HepG2 (cell line): ENCODE data around the gene IST1. TPM values are rescaled to one million over a fixed set of nuclear protein-coding genes. Genes with fewer than 3 reads are reported as not detected.

ENCODE experiments used
- HCFC1 ChIP-seq: fragments of 150-350 bp; IDR thresholded peaks from 2 replicates; pipeline ENCODE4 v1.6.1; 2014; ENCODE audit warnings: low read depth, low read length
- MTF1 ChIP-seq: sonication (generic); formaldehyde crosslinking; IDR thresholded peaks from 2 replicates; pipeline ENCODE4 v1.5.0; 2020; ENCODE audit warnings: missing genetic modification reagents
- SOX5 ChIP-seq: IDR thresholded peaks from 2 replicates; pipeline ENCODE4 v1.6.1; 2016; ENCODE audit warnings: borderline replicate concordance
- THAP7 ChIP-seq: sonication (generic); formaldehyde crosslinking; IDR thresholded peaks from 2 replicates; pipeline ENCODE4 v1.8.1; 2023; ENCODE audit warnings: mild to moderate bottlenecking, missing genetic modification reagents
- ZC3H4 ChIP-seq: sonication (generic); formaldehyde crosslinking; IDR thresholded peaks from 2 replicates; pipeline ENCODE4 v1.4.0; 2020; ENCODE audit warnings: missing genetic modification reagents, borderline replicate concordance
- ZFP82 ChIP-seq: sonication (generic); formaldehyde crosslinking; IDR thresholded peaks from 2 replicates; pipeline ENCODE4 v1.5.1; 2020; ENCODE audit warnings: mild to moderate bottlenecking, missing genetic modification reagents, borderline replicate concordance
- ZKSCAN8 ChIP-seq: IDR thresholded peaks from 2 replicates; pipeline ENCODE4 v1.6.1; 2016; ENCODE audit warnings: borderline replicate concordance, missing genetic modification reagents, missing compliant biosample characterization
- ZNF136 ChIP-seq: sonication (generic); formaldehyde crosslinking; IDR thresholded peaks from 2 replicates; pipeline ENCODE4 v1.8.1; 2022; ENCODE audit warnings: low read depth, mild to moderate bottlenecking, moderate library complexity, missing genetic modification reagents
- ZNF431 ChIP-seq: sonication (generic); formaldehyde crosslinking; IDR thresholded peaks from 2 replicates; pipeline ENCODE4 v1.9.0; 2022; ENCODE audit warnings: missing genetic modification reagents, low read depth, mild to moderate bottlenecking, borderline replicate concordance
- ZNF484 ChIP-seq: sonication (generic); formaldehyde crosslinking; IDR thresholded peaks from 2 replicates; pipeline ENCODE4 v1.5.1; 2020; ENCODE audit warnings: mild to moderate bottlenecking, low read depth, missing genetic modification reagents, borderline replicate concordance
- ZNF557 ChIP-seq: sonication (generic); formaldehyde crosslinking; IDR thresholded peaks from 2 replicates; pipeline ENCODE4 v1.4.0; 2020; ENCODE audit warnings: missing genetic modification reagents
- ZNF577 ChIP-seq: sonication (generic); formaldehyde crosslinking; IDR thresholded peaks from 2 replicates; pipeline ENCODE4 v1.4.0; 2020; ENCODE audit warnings: mild to moderate bottlenecking, low read depth, missing genetic modification reagents, borderline replicate concordance
- ZNF589 ChIP-seq: sonication (generic); formaldehyde crosslinking; conservative IDR thresholded peaks from 2 replicates; pipeline ENCODE4 v1.8.0; 2022; ENCODE audit warnings: mild to moderate bottlenecking, moderate library complexity, missing genetic modification reagents
- ZNF639 ChIP-seq: conservative IDR thresholded peaks from 2 replicates; pipeline ENCODE4 v1.6.1; 2018; ENCODE audit warnings: missing genetic modification reagents
- ZSCAN22 ChIP-seq: sonication (generic); formaldehyde crosslinking; IDR thresholded peaks from 2 replicates; pipeline ENCODE4 v1.4.0; 2020; ENCODE audit warnings: mild to moderate bottlenecking, missing genetic modification reagents
- polyA plus RNA-seq, 8 experiments: library from polyadenylated mRNA; depleted of rRNA in 3 of 8; stranded (reverse) in 7 of 8; unstranded in 1 of 8; fragments of >200 nt; fragmentation: Illumina TruSeq in 4 of 8; extraction: Trizol in 4 of 8; gene quantifications; 2 replicates each; pipeline versions ENCODE4 v1.2.1 to v1.2.3, GENCODE V29; 2011 to 2016; ENCODE audit warnings: low read depth in 4 of 8, missing spikeins in 1 of 8, mixed read lengths in 1 of 8; ENCODE audit not compliant: insufficient read depth in 1 of 8
- total RNA-seq, 5 experiments: library from RNA; depleted of rRNA; stranded (reverse); fragments of >200 nt; fragmentation: Illumina TruSeq; extraction: Trizol; gene quantifications; 2 replicates each; pipeline ENCODE4 v1.2.3, GENCODE V29; 2016; ENCODE audit warnings: low read depth in 1 of 5
- TF ChIP-seq, protein P1 (sequence below), 2 experiments: sonication (generic) in 1 of 2; formaldehyde crosslinking in 1 of 2; IDR thresholded peaks; 2 replicates each; pipeline versions ENCODE4 v1.6.1 to v1.9.0; 2014 to 2022; ENCODE audit warnings: antibody characterized with exemption in 1 of 2, borderline replicate concordance in 1 of 2, inconsistent platforms in 1 of 2, low read depth in 1 of 2, missing genetic modification reagents in 1 of 2
- TF ChIP-seq, protein P2 (sequence below): sonication (generic); formaldehyde crosslinking; IDR thresholded peaks from 2 replicates; pipeline ENCODE4 v1.5.1; 2020; ENCODE audit warnings: mild to moderate bottlenecking, missing genetic modification reagents

IST1 gene
- total and polyA plus RNA-seq, 2 of the 13 experiments (the other 11 are each of a cell fraction or from before 2014, with no cell fraction given) = 346 to 415 TPM

DNA sequence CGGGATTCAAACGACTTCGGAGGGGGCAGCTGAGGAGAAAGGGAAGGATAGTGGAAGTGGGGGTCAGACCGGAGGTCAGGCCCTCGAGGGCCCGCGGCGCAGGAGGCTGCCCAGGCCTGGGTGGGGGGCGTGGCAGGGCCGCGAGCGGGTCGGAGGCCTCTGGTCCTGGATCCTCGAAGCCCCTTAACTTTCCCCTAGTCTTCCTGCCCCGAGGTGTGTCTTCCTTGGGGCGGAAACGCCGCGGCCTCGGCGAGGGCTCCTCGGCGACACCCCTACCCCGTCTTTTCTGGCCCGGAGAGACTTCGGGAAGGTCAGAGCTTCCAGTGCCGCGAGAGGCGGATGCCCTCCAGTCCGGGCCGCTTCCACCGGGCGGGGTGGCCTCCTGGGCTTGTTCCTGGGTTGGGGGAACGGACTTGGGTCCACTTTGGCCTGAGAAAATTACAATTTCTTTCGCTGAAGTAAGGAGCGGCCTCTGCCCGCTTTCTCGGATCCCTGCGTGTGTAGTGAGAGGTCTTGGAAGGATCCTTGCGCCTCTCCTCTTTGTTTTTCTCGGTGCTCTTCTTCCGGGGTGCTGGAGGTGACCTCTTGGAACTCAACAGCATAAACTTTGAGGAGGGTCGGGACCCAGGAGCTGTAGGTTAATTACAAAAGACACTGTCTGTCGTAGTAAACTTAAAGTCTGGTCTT, 491 bp downstream of the IST1 start (continued):
- TF ChIP-seq, protein P1, sequence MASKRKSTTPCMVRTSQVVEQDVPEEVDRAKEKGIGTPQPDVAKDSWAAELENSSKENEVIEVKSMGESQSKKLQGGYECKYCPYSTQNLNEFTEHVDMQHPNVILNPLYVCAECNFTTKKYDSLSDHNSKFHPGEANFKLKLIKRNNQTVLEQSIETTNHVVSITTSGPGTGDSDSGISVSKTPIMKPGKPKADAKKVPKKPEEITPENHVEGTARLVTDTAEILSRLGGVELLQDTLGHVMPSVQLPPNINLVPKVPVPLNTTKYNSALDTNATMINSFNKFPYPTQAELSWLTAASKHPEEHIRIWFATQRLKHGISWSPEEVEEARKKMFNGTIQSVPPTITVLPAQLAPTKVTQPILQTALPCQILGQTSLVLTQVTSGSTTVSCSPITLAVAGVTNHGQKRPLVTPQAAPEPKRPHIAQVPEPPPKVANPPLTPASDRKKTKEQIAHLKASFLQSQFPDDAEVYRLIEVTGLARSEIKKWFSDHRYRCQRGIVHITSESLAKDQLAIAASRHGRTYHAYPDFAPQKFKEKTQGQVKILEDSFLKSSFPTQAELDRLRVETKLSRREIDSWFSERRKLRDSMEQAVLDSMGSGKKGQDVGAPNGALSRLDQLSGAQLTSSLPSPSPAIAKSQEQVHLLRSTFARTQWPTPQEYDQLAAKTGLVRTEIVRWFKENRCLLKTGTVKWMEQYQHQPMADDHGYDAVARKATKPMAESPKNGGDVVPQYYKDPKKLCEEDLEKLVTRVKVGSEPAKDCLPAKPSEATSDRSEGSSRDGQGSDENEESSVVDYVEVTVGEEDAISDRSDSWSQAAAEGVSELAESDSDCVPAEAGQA (IDR thresholded peaks at IDR 0.05; ENCODE audit: low read depth) = no peak; the same call in 1 of the 2 replicates
- TF ChIP-seq, protein P1 (CRISPR knock-in tag; IDR thresholded peaks at IDR 0.05; ENCODE audit: borderline replicate concordance) = no peak; the same call in 1 of the 2 replicates
- TF ChIP-seq THAP7 (peak; percentile 21; the same call in 1 of the 2 replicates), ZNF577 (CRISPR knock-in tag) (0 out of 2 replicates have a peak, but pooled peaks have one; percentile 2), ZSCAN22 (0 out of 2 replicates have a peak, but pooled peaks have one; percentile 24), SOX5 (no peak), ZNF589 (no peak), ZNF431 (CRISPR knock-in tag) (no peak), ZKSCAN8 (no peak), ZC3H4 (CRISPR knock-in tag) (no peak), ZNF639 (no peak), ZFP82 (CRISPR knock-in tag) (no peak), HCFC1 (no peak), ZNF557 (CRISPR knock-in tag) (no peak), ZNF484 (CRISPR knock-in tag) (0 out of 2 replicates have a peak, but pooled peaks have one; percentile 11), MTF1 (CRISPR knock-in tag) (no peak), ZNF136 (no peak)
- TF ChIP-seq, protein P2, sequence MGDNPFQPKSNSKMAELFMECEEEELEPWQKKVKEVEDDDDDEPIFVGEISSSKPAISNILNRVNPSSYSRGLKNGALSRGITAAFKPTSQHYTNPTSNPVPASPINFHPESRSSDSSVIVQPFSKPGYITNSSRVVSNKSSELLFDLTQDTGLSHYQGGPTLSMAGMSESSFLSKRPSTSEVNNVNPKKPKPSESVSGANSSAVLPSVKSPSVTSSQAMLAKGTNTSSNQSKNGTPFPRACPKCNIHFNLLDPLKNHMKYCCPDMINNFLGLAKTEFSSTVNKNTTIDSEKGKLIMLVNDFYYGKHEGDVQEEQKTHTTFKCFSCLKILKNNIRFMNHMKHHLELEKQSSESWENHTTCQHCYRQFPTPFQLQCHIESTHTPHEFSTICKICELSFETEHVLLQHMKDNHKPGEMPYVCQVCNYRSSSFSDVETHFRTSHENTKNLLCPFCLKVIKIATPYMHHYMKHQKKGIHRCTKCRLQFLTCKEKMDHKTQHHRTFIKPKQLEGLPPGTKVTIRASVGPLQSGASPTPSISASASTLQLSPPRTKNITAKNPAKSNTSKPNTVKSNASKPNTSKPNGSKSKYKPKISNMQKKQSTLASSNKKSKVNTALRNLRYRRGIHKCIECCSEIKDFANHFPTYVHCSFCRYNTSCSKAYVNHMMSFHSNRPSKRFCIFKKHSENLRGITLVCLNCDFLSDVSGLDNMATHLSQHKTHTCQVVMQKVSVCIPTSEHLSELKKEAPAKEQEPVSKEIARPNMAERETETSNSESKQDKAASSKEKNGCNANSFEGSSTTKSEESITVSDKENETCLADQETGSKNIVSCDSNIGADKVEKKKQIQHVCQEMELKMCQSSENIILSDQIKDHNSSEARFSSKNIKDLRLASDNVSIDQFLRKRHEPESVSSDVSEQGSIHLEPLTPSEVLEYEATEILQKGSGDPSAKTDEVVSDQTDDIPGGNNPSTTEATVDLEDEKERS (CRISPR knock-in tag) = no peak
